EL (cell line): Measurements from ENCODE around the gene ABHD2.
A peak's percentile ranks its signal among the peaks of the same experiment; 100 is the strongest.
"Not testable (repeated sequence)": the region's sequence is repeated elsewhere in the genome, so short reads cannot be mapped to it uniquely, and the experiment has no call there.

ENCODE experiments used
- DNase-seq: peaks from one replicate; pipeline ENCODE4 v3.0.0-alpha.2; 2016

The ABHD2 gene

GRCh38 chr15:89101302-89102193 is 13.3 kb downstream of the ABHD2 start:
- peak; percentile 97 for DNase-seq

GRCh38 chr15:89103481-89104171 is 15.4 kb downstream of the ABHD2 start:
- no peak for DNase-seq

- DNase-seq: peak; percentile 41
Observed at GRCh38 chr15:89104172-89104564, 15.9 kb downstream of the ABHD2 start.

GRCh38 chr15:89105147-89105546 is 16.9 kb downstream of the ABHD2 start:
- DNase-seq: peak; percentile 98

- DNase-seq: no peak
Observed at GRCh38 chr15:89106200-89106599, 17.9 kb downstream of the ABHD2 start.

GRCh38 chr15:89107984-89108383 is 19.7 kb downstream of the ABHD2 start:
- DNase-seq: no peak

GRCh38 chr15:89108835-89109234 is 20.6 kb downstream of the ABHD2 start:
- DNase-seq: no peak

- DNase-seq: no peak
Observed at GRCh38 chr15:89109238-89109637, 21.0 kb downstream of the ABHD2 start.

GRCh38 chr15:89110060-89110459 is 21.8 kb downstream of the ABHD2 start:
- no peak for DNase-seq

GRCh38 chr15:89111352-89111751 is 23.1 kb downstream of the ABHD2 start:
- no peak for DNase-seq

- no peak for DNase-seq
Observed at GRCh38 chr15:89111961-89112340, 23.7 kb downstream of the ABHD2 start.

GRCh38 chr15:89112341-89112971 is 24.2 kb downstream of the ABHD2 start:
- peak; percentile 51 for DNase-seq

GRCh38 chr15:89113296-89114024 is 25.2 kb downstream of the ABHD2 start:
- DNase-seq: no peak

GRCh38 chr15:89114990-89115389 is 26.7 kb downstream of the ABHD2 start:
- DNase-seq: no peak

- no peak for DNase-seq
Observed at GRCh38 chr15:89115547-89115946, 27.3 kb downstream of the ABHD2 start.

- peak; percentile 29 for DNase-seq
Observed at GRCh38 chr15:89116404-89116803, 28.1 kb downstream of the ABHD2 start.

- no peak for DNase-seq
Observed at GRCh38 chr15:89117790-89118189, 29.5 kb downstream of the ABHD2 start.

GRCh38 chr15:89118481-89118989 is 30.3 kb downstream of the ABHD2 start:
- no peak for DNase-seq

- no peak for DNase-seq
Observed at GRCh38 chr15:89119489-89120478, 31.5 kb downstream of the ABHD2 start.

- not testable (repeated sequence) for DNase-seq
Observed at GRCh38 chr15:89120479-89121000, 32.3 kb downstream of the ABHD2 start.

- DNase-seq: no peak
Observed at GRCh38 chr15:89121414-89121813, 33.2 kb downstream of the ABHD2 start.
